K562 treated with DMSO at 1 percent for 12 hours (cell line): ENCODE data around the gene DEFB127. TPM values are rescaled to one million over a fixed set of nuclear protein-coding genes. Genes with fewer than 3 reads are reported as not detected.

Source experiments
- total RNA-seq: library from RNA; unstranded; fragments of 300-600 nt; gene quantifications from 2 replicates; pipeline ENCODE4 v1.2.3, GENCODE V29; 2022; ENCODE audit not compliant: insufficient read depth

Gene DEFB127, protein sequence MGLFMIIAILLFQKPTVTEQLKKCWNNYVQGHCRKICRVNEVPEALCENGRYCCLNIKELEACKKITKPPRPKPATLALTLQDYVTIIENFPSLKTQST
- not detected in 2 replicates for total RNA-seq

DNA sequence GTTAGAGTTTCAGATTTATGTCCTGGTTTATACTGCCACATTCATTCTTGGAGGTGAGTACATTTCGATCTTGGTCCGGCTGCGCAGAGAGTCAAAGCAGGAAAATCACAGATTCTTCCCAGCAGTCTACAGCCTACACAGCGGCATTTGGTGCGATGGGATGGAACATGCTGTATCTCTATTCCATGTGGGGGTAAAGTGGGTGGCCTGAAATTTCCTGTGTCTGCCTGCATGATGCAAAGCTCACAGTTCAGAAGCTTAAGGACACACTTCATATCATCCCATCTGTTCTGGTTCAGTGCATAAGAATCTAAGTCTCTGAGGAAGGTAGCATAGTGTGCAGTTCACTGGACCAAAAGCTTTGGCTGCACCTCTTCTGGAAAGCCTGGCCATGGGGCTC lies at the start of gene DEFB127:
Gene DEFB127, plus strand, starts transcription at position 301 of the 400 bp plus-strand sequence. Its CDS starts 91 bp downstream, at position 392.

DNA sequence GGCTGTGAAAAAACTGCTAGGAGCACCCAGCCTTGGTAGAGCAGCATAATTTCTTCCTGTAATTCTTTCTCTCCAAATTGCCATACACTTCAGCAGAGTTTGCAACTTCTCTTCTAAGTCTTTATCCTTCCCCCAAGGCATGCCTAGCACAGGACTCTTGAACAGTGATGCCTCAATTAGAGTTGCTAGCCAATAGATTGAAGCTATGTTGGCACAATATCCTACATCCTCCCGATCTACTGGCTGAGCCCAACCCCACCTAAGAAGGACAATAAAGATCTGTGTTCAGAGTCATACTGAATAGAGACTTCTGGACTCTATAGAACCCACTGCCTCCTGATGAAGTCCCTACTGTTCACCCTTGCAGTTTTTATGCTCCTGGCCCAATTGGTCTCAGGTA lies 15.0 kb upstream of the DEFB127 start, which contains the start of gene DEFB126:
Gene DEFB126, plus strand, starts transcription at position 301 of the 400 bp plus-strand sequence. Its CDS starts 39 bp downstream, at position 340.

DNA sequence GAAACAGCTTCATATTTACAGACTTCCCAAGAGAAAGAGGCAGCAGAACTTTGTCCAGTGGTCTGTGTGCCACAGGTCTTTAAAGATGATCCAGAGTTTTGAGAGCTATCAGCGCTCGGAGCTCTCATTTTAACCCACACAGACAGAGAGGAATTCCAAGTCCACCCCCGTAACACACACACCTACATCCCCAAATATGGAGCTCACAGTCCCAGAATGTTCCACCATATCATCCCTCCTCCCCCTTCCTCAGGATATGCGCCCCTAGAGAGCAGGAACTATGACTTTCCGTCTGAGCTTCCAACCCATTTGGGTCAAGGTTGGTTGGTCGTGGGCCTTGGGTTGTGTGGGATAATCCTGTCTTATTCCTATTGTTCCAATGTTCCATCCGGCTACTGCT lies 32.4 kb downstream of the DEFB127 start, which contains the start of gene DEFB128:
Gene DEFB128, minus strand, starts transcription at position 101 of the 400 bp plus-strand sequence. Its CDS starts 88 bp downstream, at position 13.

Other genes starting within 250 kb of the DEFB127 start
- not detected in 2 replicates for gene DEFB125, start 69.8 kb upstream of the DEFB127 start, total RNA-seq
- gene DEFB126, start 14.9 kb upstream of the DEFB127 start, total RNA-seq = not detected in 2 replicates
- gene DEFB128, start 32.3 kb downstream of the DEFB127 start, total RNA-seq = not detected in 2 replicates
- not detected in 2 replicates for gene DEFB129, start 69.8 kb downstream of the DEFB127 start, total RNA-seq
- gene DEFB132, start 100.3 kb downstream of the DEFB127 start, total RNA-seq = not detected in 2 replicates
- gene C20orf96, start 133.3 kb downstream of the DEFB127 start, total RNA-seq = 2.8 and 6.2 TPM in 2 replicates
- gene ZCCHC3, start 140.1 kb downstream of the DEFB127 start, total RNA-seq = 19.5 and 26.6 TPM in 2 replicates
- gene SOX12, start 168.1 kb downstream of the DEFB127 start, total RNA-seq = 12.4 and 19.6 TPM in 2 replicates
- 23.5 and 23.9 TPM in 2 replicates for gene NRSN2, start 189.7 kb downstream of the DEFB127 start, total RNA-seq
- gene TRIB3, start 223.3 kb downstream of the DEFB127 start, total RNA-seq = 289 and 296 TPM in 2 replicates